K562 (cell line): Measurements from ENCODE around the gene KRTAP12-2. TPM values are rescaled to one million over a fixed set of nuclear protein-coding genes. Genes with fewer than 3 reads are reported as not detected.

Experiments
- ATAC-seq: fragments of 200-7000 bp; cut with Tn5 transposase; 3 replicates; pipeline ENCODE4 v1.9.1; 2020; ENCODE audit warnings: moderate library complexity
- BruUV-seq: library from RNA; stranded (reverse); fragments of 400-500 nt; replicated peaks from 2 replicates; lab custom pipeline; 2021; lab: Mats Ljungman, UMichigan
- CTCF ChIA-PET: fragments of 300-600 bp; formaldehyde crosslinking; extraction: SDS; loops from one replicate; lab custom pipeline; 2021; ENCODE audit warnings: low intra/inter-chr PET ratio; lab: Yijun Ruan, JAX
- POLR2A ChIA-PET: fragments of 300-600, 350-650 bp; sonication (Branson Sonifier 250); formaldehyde crosslinking; extraction: SDS; loops from one replicate; lab custom pipeline; 2021; ENCODE audit warnings: antibody characterized with exemption, inconsistent platforms; lab: Yijun Ruan, JAX
- DNase-seq, 4 experiments: peaks; one replicate each; pipeline versions ENCODE4 v3.0.0 to v3.0.0-alpha.2; 2011 to 2018; ENCODE audit warnings: low spot score in 3 of 4, mixed read lengths in 3 of 4; ENCODE audit errors: extremely low read depth in 1 of 4
- FAIRE-seq: peaks from 2 replicates; lab custom pipeline; 2011; peaks lifted over from hg19 to GRCh38; lab: Jason Lieb, UNC
- H2AFZ ChIP-seq: 2 replicates; pipeline ENCODE4 v1.6.0; 2011; ENCODE audit warnings: low read depth, low read length, control low read depth, inconsistent platforms
- H3K27ac ChIP-seq: fragments of 200-600 bp; 3 replicates; pipeline ENCODE4 v1.8.0; 2011; ENCODE audit warnings: low read depth, mild to moderate bottlenecking, control low read depth, inconsistent platforms, low read length, moderate library complexity, mixed read lengths; ENCODE audit errors: extremely low read depth
- H3K27me3 ChIP-seq, 2 experiments: fragments of 300-600 bp in 1 of 2; 2 replicates in 1 of 2; 3 replicates in 1 of 2; pipeline versions ENCODE4 v1.6.0 to v1.8.0; 2011; ENCODE audit warnings: inconsistent platforms in 2 of 2, low read length in 2 of 2, mild to moderate bottlenecking in 1 of 2, mixed read lengths in 1 of 2, moderate library complexity in 1 of 2; ENCODE audit not compliant: control insufficient read depth in 2 of 2, insufficient read depth in 2 of 2
- H3K36me3 ChIP-seq: fragments of 300-600 bp; 3 replicates; pipeline ENCODE4 v1.8.0; 2011; ENCODE audit warnings: mild to moderate bottlenecking, low read length, inconsistent platforms; ENCODE audit not compliant: control insufficient read depth, insufficient read depth
- H3K4me1 ChIP-seq, 2 experiments: fragments of 200-600 bp in 1 of 2; replicated peaks in 1 of 2; 2 replicates in 1 of 2; 3 replicates in 1 of 2; pipeline versions ENCODE4 v1.5.1 to v1.8.0; 2011; ENCODE audit warnings: inconsistent platforms in 2 of 2, low read length in 2 of 2, mild to moderate bottlenecking in 1 of 2, mixed read lengths in 1 of 2, moderate library complexity in 1 of 2; ENCODE audit not compliant: control insufficient read depth in 2 of 2, insufficient read depth in 2 of 2
- H3K4me2 ChIP-seq: 2 replicates; pipeline ENCODE4 v1.6.1; 2011; ENCODE audit warnings: low read length, control low read depth, inconsistent platforms, mixed read lengths; ENCODE audit not compliant: insufficient read depth
- H3K4me3 ChIP-seq: fragments of 200-600 bp; sonication (generic), shearing (Covaris generic); 2 replicates; pipeline ENCODE4 v1.5.1; 2016; ENCODE audit warnings: control low read depth, inconsistent platforms
- H3K79me2 ChIP-seq: fragments of 200-600 bp; 3 replicates; pipeline ENCODE4 v1.8.0; 2011; ENCODE audit warnings: low read length, inconsistent platforms; ENCODE audit not compliant: control insufficient read depth, insufficient read depth
- H3K9ac ChIP-seq, 2 experiments: 2 replicates each; pipeline versions ENCODE4 v1.6.0 to v1.6.1; 2011; ENCODE audit warnings: low read depth in 2 of 2, low read length in 2 of 2, control low read depth in 1 of 2, inconsistent platforms in 1 of 2, mild to moderate bottlenecking in 1 of 2, mixed read lengths in 1 of 2; ENCODE audit not compliant: insufficient read depth in 1 of 2
- H3K9me1 ChIP-seq: one replicate; pipeline ENCODE4 v1.6.0; 2011; ENCODE audit warnings: inconsistent platforms, mild to moderate bottlenecking, low read length, moderate library complexity; ENCODE audit not compliant: control insufficient read depth, insufficient read depth
- H3K9me3 ChIP-seq: replicated peaks from 2 replicates; pipeline ENCODE4 v1.5.1; 2011; ENCODE audit warnings: low read depth, low read length, inconsistent platforms; ENCODE audit not compliant: control insufficient read depth, insufficient read depth
- H4K20me1 ChIP-seq: replicated peaks from 2 replicates; pipeline ENCODE4 v1.6.1; 2011; ENCODE audit warnings: low read length, inconsistent platforms, mixed read lengths; ENCODE audit not compliant: control insufficient read depth, insufficient read depth
- CBX3 ChIP-seq, 2 experiments: IDR thresholded peaks; 1 replicate in 1 of 2; 2 replicates in 1 of 2; pipeline ENCODE4 v1.6.1; 2012; ENCODE audit warnings: inconsistent platforms in 2 of 2, low read length in 2 of 2, borderline replicate concordance in 1 of 2, control low read depth in 1 of 2
- CBX5 ChIP-seq: IDR thresholded peaks from 2 replicates; pipeline ENCODE4 v1.6.1; 2014; ENCODE audit warnings: low read depth, borderline replicate concordance
- L3MBTL2 ChIP-seq: fragments of 450-650 bp; IDR thresholded peaks from 2 replicates; pipeline ENCODE4 v1.6.1; 2016; ENCODE audit warnings: mild to moderate bottlenecking, moderate library complexity
- NEUROD1 ChIP-seq: fragments of 150-350 bp; IDR thresholded peaks from 2 replicates; pipeline ENCODE4 v1.6.1; 2014; ENCODE audit warnings: borderline replicate concordance, low read length, low read depth; ENCODE audit not compliant: partially characterized antibody
- NFE2 ChIP-seq: IDR thresholded peaks from 2 replicates; pipeline ENCODE4 v1.6.1; 2014; ENCODE audit warnings: antibody characterized with exemption, low read depth
- OTX1 ChIP-seq: fragments of 450-650 bp; formaldehyde crosslinking; IDR thresholded peaks from 2 replicates; pipeline ENCODE4 v1.4.0; 2022; ENCODE audit warnings: mild to moderate bottlenecking
- RBM14 ChIP-seq: fragments of 200-400 bp; formaldehyde crosslinking; IDR thresholded peaks from 2 replicates; pipeline ENCODE4 v1.6.1; 2018; ENCODE audit warnings: low read depth, mild to moderate bottlenecking, low read length, moderate library complexity, borderline replicate concordance; ENCODE audit not compliant: insufficient read depth
- RBM15 ChIP-seq: fragments of 200-400 bp; formaldehyde crosslinking; IDR thresholded peaks from 2 replicates; pipeline ENCODE4 v1.6.1; 2018; ENCODE audit warnings: mild to moderate bottlenecking, low read length, moderate library complexity; ENCODE audit not compliant: insufficient read depth
- SMARCE1 ChIP-seq: fragments of 450-650 bp; IDR thresholded peaks from 2 replicates; pipeline ENCODE4 v1.7.1; 2016; ENCODE audit warnings: mild to moderate bottlenecking
- TRIM28 ChIP-seq: fragments of 450-650 bp; IDR thresholded peaks from 2 replicates; pipeline ENCODE4 v1.6.1; 2017
- XRCC4 ChIP-seq: IDR thresholded peaks from one replicate; pipeline ENCODE4 v1.6.1; 2011; ENCODE audit not compliant: insufficient read depth, insufficient read length; ENCODE audit errors: extremely low read depth
- ZNF184 ChIP-seq: sonication (generic); formaldehyde crosslinking; IDR thresholded peaks from 2 replicates; pipeline ENCODE4 v1.5.0; 2020; ENCODE audit warnings: missing genetic modification reagents
- ZNF384 ChIP-seq: IDR thresholded peaks from 2 replicates; pipeline ENCODE4 v1.6.1; 2012; ENCODE audit warnings: low read depth, low read length, improper control_type of control experiment
- ZNF695 ChIP-seq: fragments of 450-650 bp; formaldehyde crosslinking; IDR thresholded peaks from 2 replicates; pipeline ENCODE4 v1.4.0; 2020; ENCODE audit warnings: mild to moderate bottlenecking, moderate library complexity
- WGBS: fragments of 100-300 bp; shearing (Covaris generic); methylation state at CpG from one replicate; pipeline ENCODE4 v1.1.6; 2016; ENCODE audit warnings: low coverage, mixed read lengths; ENCODE audit not compliant: insufficient coverage; ENCODE audit errors: missing lambda C conversion rate; 5-methylcytosine and 5-hydroxymethylcytosine counted together
- in situ Hi-C: fragments of 300-500 bp; cut with MboI; formaldehyde crosslinking; loops from 4 replicates; pipeline ENCODE4 v1.15.0; 2018; ENCODE audit warnings: inconsistent platforms, mixed read lengths
- intact Hi-C: fragments of 100-400 bp; cut with micrococcal nuclease; formaldehyde crosslinking; loops from 2 replicates; pipeline ENCODE4 v1.14.2; 2022
- polyA plus RNA-seq, 8 experiments: library from polyadenylated mRNA; depleted of rRNA in 4 of 8; stranded (reverse) in 5 of 8; unstranded in 3 of 8; fragments of >200 nt; fragmentation: Nextera tagmentation in 2 of 8; fragmentation: Illumina TruSeq in 1 of 8; extraction: Ambion mirVana in 2 of 8; extraction: Trizol in 1 of 8; gene quantifications; 2 replicates each; pipeline versions ENCODE4 v1.2.1 to v1.2.3, GENCODE V29; 2011 to 2014; ENCODE audit warnings: inconsistent platforms in 1 of 8, missing spikeins in 1 of 8
- total RNA-seq, 7 experiments: library from RNA; depleted of rRNA in 6 of 7; stranded (reverse); fragments of >200 nt in 6 of 7; fragmentation: Illumina TruSeq in 2 of 7; extraction: Trizol in 2 of 7; gene quantifications; 2 replicates each; pipeline versions ENCODE4 v1.2.1 to v1.2.3, GENCODE V29; 2011 to 2021; ENCODE audit warnings: low replicate concordance in 1 of 7
- TF ChIP-seq, protein P1 (sequence below): sonication (generic); formaldehyde crosslinking; IDR thresholded peaks from 2 replicates; pipeline ENCODE4 v1.9.0; 2022; ENCODE audit warnings: mild to moderate bottlenecking, missing genetic modification reagents
- TF ChIP-seq, protein P2 (sequence below), 2 experiments: fragments of 450-650 bp; IDR thresholded peaks; 2 replicates each; pipeline ENCODE4 v1.6.1; 2016

KRTAP12-2 gene
- total and polyA plus RNA-seq, 9 of the 15 experiments (the other 6 are each of a cell fraction or from before 2014, with no cell fraction given), result not detected

DNA sequence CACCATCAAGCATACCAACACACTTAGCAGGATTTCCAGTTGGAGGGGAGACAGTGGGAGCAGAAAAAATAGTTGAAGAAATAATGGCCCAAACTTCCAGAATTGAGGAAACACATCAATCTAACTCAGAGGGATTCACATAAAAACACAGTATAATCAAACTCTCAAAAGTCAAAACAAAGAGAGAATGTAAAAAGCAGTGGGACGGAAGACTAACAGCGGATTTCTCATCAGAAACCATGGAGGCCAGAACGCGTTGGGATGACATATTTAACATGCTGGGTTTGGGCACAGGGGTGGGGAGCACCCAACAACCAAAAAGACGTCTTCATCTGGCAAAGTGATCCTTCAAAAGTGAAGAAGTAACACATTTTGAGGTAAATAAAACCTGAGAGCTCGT is 46.8 kb downstream of the KRTAP12-2 start:
- H4K20me1 ChIP-seq, result no peaks in the 10 kb centered on the region
- no peaks in the 10 kb centered on the region for H3K9me1 ChIP-seq
- H3K27ac ChIP-seq, result no peak overlapping the region
- no TSS peak for BruUV-seq
- in situ Hi-C loops (no loop called here), intact Hi-C loops (no loop called here)
- WGBS, result under 1% methylated on average over 6 of the region's 6 CpGs
- no peak for ATAC-seq
- FAIRE-seq, result no peak
- peaks cover 4 to 23% of the 10 kb centered on the region in 2 experiments; a peak in 3 of 5 replicates for H3K27me3 ChIP-seq
- H3K4me1 ChIP-seq, result peaks cover 0 to 4% of the 10 kb centered on the region in 2 experiments; a peak in 2 of 5 replicates
- no peaks in the 10 kb centered on the region for H3K9me3 ChIP-seq
- H3K9ac ChIP-seq, result no peak overlapping the region
- no peak overlapping the region for H3K4me3 ChIP-seq
- no peaks in the 10 kb centered on the region for H3K36me3 ChIP-seq
- TF ChIP-seq SMARCE1 (no peak), RBM14 (no peak), ZNF384 (no peak), RBM15 (no peak), OTX1 (CRISPR knock-in tag) (no peak), TRIM28 (peak; percentile 82; the same call in 1 of the 2 replicates), L3MBTL2 (no peak), NEUROD1 (no peak), ZNF184 (CRISPR knock-in tag) (no peak), XRCC4 (no peak), CBX5 (peak; percentile 51; the same call in 1 of the 2 replicates), CBX3 (IDR thresholded peaks at IDR 0.05; ENCODE audit: borderline replicate concordance in 1 of 2, low read length in 2 of 2) (peak in 1 of 2 experiments; percentile 26; a peak in 1 of 3 replicates), NFE2 (no peak), ZNF695 (no peak)
- TF ChIP-seq, protein P1, sequence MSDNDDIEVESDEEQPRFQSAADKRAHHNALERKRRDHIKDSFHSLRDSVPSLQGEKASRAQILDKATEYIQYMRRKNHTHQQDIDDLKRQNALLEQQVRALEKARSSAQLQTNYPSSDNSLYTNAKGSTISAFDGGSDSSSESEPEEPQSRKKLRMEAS (CRISPR knock-in tag), result no peak
- TF ChIP-seq, protein P2, sequence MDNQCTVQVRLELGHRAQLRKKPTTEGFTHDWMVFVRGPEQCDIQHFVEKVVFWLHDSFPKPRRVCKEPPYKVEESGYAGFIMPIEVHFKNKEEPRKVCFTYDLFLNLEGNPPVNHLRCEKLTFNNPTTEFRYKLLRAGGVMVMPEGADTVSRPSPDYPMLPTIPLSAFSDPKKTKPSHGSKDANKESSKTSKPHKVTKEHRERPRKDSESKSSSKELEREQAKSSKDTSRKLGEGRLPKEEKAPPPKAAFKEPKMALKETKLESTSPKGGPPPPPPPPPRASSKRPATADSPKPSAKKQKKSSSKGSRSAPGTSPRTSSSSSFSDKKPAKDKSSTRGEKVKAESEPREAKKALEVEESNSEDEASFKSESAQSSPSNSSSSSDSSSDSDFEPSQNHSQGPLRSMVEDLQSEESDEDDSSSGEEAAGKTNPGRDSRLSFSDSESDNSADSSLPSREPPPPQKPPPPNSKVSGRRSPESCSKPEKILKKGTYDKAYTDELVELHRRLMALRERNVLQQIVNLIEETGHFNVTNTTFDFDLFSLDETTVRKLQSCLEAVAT (IDR thresholded peaks at IDR 0.05), result no peak
- DNase-seq, result no peak
- H3K4me2 ChIP-seq, result no peak overlapping the region
- no peak overlapping the region for H2AFZ ChIP-seq
- CTCF ChIA-PET, result no interaction called here
- H3K79me2 ChIP-seq, result no peaks in the 10 kb centered on the region
- POLR2A ChIA-PET, result interaction anchor here (1.5 kb wide), 1 partner anchor 26 kb away, joined by 5 read pairs; no protein-coding TSS in a partner anchor
